ENCODE measurements around the gene ZMYND10.

Gene ZMYND10

DNA sequence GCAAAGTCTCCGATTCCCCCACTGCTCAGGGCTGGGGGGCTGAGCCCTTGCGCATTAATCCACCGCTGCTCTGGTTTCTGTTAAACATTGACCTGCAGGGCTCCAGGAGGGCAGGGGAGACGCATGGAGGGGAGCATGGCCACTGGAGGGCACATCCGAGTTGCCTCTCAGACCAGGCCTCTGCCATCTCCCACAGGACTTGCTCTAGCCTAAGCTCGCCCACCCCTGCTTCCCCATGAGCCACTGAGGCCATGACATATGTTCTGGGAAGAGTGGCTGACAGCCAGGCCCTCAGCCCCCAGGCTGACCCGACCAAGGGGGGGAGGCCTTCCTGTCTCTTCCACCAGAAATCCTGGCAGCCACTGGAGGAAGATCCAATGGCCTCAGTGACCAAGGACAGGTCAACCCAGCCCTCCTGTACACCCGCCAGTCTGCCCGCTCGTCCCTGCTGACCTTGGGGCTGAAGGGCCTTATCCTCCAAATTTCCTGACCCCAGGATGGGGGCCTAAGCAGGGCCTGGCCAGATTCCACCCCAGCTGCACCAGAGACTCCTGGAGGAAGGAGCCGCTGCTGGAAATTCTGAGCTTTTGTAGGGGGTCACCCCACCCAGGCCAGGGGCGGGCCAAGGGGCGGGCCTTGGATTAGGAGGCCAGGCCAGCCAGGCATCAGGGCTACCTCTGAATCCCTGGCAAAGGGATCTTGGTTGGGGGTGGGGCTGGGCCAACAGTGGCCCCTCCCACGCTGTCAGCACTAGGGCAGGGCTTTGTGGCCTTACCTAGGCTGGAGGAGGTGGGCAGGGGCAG, 42.3 kb downstream of the ZMYND10 start, which contains the start of gene HYAL1:
Gene HYAL1 (minus strand): TSS at position 562 of the 803 bp plus-strand sequence. CDS start 618 bp downstream, outside the sequence.
- DNase-seq (ENCODE audit: low spot score) = no peak

DNA sequence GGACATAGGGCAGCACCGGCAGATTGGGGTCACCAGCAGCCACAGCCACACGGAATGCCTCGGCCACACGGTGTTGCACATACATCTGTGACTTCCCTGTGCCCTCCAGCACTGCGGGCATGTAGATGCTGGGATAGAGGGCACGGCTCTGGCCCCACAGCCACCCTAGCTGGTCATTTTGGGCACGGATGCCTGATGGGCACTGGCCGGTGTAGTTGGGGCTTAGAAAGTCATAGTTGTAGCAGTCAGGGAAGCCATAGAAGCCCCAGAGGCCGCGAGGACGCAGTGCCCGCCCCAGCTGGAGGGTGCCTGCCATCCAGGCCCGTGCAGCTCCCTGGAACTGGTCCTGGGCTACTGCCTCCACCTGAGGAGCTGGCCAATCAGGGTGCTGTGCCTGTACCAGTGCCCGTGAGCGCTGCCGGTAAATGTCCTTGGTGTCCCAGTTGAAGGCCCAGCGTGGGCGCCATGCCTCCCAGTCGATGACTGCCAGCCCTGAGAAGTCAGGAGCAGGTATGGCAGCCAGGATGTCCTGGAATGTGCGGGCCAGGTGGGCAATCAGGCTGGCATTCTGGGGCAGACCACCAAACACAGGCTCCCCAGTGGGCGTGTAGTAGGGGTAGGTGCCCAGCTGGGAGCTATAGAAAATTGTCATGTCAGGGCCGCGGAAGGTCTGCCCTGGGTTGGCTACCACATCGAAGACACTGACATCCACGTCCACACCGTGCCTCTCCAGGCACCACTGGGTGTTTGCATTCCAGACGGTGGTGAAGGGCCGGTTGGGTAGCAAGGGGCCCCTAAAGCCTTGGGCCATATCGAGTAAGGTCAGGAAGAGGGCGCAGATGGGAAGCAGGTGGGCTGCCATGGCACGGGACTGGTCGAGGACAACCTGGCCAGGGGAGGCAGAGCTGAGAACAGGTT, 43.2 kb downstream of the ZMYND10 start:
- no peak for DNase-seq (ENCODE audit: low spot score)

GRCh38 chr3:50300681-50301254, 44.8 kb downstream of the ZMYND10 start:
- DNase-seq (ENCODE audit: low spot score) = no peak

GRCh38 chr3:50299929-50300680, 45.4 kb downstream of the ZMYND10 start:
- no peak for DNase-seq (ENCODE audit: low spot score)

DNA sequence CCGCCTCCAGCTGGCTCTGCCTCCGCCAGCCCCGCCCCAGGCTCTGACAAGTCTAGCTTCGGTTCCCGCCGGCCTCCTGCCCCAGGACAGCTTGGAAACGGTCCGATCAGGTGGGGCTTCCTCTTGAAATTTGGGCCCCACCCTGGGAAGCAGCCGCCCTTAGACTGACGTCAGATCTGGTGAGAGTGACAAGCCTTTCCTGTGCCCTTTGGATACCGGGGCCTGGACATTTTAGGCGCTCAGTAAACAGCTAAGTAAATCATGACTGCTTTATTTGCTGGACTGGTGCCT, 45.9 kb downstream of the ZMYND10 start:
- no peak for DNase-seq (ENCODE audit: low spot score)

- peak; percentile 100 for DNase-seq (ENCODE audit: low spot score)
Observed at GRCh38 chr3:50298836-50299637, 46.5 kb downstream of the ZMYND10 start, which contains the start of the genes HYAL3 and NAA80. Gene HYAL3, minus strand, starts transcription at chr3:50299405. Its CDS starts 3,803 bp downstream, at chr3:50295602. Gene NAA80, minus strand, starts transcription at chr3:50299405. Its CDS starts 1,942 bp downstream, at chr3:50297463.

DNA sequence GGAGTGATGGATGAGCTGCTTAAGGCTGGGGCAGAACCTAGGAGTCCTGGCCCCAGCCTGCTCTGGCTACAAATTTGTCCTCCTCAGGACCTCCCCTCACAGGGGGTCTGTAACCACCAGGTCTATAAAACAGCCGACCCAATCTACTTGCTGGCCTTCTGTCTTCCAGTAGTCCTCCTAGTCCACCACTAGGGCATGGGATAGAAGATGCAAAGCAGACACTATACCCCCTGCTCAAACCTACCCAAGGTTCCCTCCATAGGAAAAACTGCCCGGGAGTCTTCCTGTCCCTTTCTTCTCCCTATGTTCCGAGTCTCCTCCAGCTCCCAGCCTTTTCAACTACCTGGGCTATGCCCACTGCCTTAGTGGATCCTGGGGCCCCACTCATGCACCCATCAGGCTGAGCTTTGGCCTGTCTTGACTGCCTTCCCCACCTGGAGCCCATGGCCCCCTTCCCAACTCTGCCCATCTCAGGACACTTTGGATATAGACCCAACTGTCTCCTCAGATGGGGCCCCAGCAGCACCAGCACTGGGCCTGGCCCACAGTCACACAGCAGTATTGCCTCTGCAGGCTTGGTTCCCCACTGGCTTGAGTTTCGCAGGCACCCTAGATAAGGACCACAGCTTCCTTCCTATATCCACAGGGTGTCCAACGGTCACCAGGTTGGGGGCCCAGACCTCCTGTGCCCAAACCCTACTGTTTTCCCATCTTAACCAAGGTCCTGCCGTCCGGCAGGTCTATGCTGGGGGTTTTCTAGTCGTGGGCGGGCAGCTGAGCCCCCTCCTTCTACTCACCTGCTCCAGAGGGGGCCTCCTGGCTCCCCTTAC, 47.4 kb downstream of the ZMYND10 start:
- DNase-seq (ENCODE audit: low spot score) = no peak

- no peak for DNase-seq (ENCODE audit: low spot score)
Observed at GRCh38 chr3:50297384-50297775, 48.2 kb downstream of the ZMYND10 start.

GRCh38 chr3:50296721-50297383, 48.7 kb downstream of the ZMYND10 start:
- DNase-seq (ENCODE audit: low spot score) = no peak

DNA sequence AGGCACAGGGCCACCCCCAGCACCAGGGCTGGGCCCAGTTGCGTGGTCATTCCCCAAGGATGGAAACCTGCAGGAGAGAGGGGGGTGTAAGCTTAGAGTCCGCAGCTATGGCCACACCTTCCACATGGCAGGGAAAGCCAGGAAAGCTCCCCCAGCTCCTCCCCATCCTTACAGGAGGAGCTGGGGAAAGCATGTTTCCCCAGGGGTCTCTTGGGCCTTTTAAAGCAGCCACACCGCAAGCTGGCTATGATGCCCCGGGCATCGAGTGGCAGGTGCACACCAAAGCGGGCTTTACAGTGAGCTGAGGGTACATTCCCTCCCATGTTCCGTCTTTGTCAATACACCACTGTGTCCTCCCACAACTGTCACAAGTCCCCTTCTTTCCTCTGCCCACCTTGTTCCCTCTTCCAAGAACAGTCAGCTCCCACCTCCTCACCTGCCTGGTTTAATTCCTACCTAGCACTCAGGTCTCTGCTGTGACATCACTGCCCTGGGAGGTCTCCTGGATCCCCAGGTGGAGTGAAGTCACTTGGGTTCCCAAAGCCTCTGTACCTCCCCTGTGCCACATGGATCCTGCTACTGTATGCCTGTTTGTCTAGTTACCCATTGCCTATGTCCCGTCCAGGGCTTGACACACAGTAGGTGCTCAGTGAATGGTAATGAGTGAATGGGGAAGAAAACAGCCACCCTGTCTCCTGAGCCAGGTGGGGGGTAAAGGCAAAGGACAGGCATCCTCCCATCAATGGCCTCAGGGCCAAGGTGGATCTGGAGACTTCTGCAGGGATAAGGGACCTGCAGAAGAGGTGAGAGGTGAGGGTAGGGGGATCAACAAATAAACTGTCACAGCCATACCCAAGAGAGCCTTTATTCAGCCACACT, 49.7 kb downstream of the ZMYND10 start:
- DNase-seq (ENCODE audit: low spot score) = no peak

- no peak for DNase-seq (ENCODE audit: low spot score)
Observed at GRCh38 chr3:50294492-50295403, 50.8 kb downstream of the ZMYND10 start.

GRCh38 chr3:50294089-50294488, 51.4 kb downstream of the ZMYND10 start:
- DNase-seq (ENCODE audit: low spot score) = no peak

DNA sequence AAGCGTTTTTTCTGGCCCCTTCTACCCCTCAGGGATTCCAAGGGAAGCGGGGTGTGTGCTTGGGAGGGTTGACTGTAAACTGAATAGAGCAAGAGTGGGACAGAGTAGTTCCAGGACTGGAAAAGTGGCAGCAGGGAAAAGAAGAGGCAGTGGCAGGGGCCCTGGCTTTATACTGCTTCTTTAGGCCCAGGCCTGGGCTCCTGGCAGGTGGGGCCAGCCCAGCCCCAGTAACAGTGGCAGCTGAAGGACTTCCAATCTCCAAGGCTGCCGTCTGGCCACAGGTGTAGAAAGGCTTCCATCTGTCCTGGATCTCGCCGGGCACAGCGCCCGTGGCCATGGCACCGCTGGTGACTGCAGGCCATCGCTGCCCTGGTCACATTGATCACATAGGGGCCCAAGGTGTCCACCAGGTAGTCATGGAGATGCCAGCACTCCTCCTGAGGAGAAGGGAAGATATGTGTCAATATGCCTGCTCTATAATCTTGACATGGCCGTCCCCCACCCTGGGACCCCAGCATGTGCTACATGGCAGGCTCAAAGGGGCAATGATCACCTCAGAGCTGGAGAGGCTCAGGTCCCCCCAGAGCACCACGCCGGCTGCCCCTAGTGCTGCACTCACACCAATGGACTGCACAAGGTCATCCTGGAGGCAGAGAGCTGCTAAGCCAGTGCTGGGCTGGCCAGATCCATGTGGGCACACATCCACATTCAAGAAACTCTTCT, 52.3 kb downstream of the ZMYND10 start:
- no peak for DNase-seq (ENCODE audit: low spot score)

- peak; percentile 96 for DNase-seq (ENCODE audit: low spot score)
Observed at GRCh38 chr3:50292159-50293078, 53.1 kb downstream of the ZMYND10 start, which contains the start of gene IFRD2. Gene IFRD2, minus strand, starts transcription at chr3:50292429. Its CDS starts 155 bp downstream, at chr3:50292274.

All from CD4-positive, alpha-beta T cell treated with Interleukin-6 at 100 ng/mL for 8 hours (primary cell).